H9 (cell line): Measurements from ENCODE around the gene BEST3. TPM values are rescaled to one million over a fixed set of nuclear protein-coding genes. Genes with fewer than 3 reads are reported as not detected.

Experiments used
- DNase-seq: peaks from one replicate; pipeline ENCODE4 v3.0.0-alpha.2; 2017
- H2AFZ ChIP-seq: one replicate; pipeline ENCODE4 v1.6.1; 2013; ENCODE audit warnings: mild to moderate bottlenecking, low read length, control low read depth, moderate library complexity
- H2AK5ac ChIP-seq: 2 replicates; pipeline ENCODE4 v1.6.1; 2013; ENCODE audit warnings: low read length, control low read depth, mixed read lengths; ENCODE audit not compliant: insufficient read length
- H2BK120ac ChIP-seq: one replicate; pipeline ENCODE4 v1.6.1; 2013; ENCODE audit warnings: low read depth, mild to moderate bottlenecking, low read length, control low read depth, inconsistent platforms; ENCODE audit not compliant: poor library complexity, severe bottlenecking
- H2BK12ac ChIP-seq: 2 replicates; pipeline ENCODE4 v1.6.1; 2013; ENCODE audit warnings: low read length, control low read depth, mixed read lengths, low read depth; ENCODE audit not compliant: insufficient read length
- H2BK15ac ChIP-seq: 2 replicates; pipeline ENCODE4 v1.6.1; 2013; ENCODE audit warnings: low read depth, low read length, control low read depth
- H2BK20ac ChIP-seq: one replicate; pipeline ENCODE4 v1.6.1; 2013; ENCODE audit warnings: low read depth, mild to moderate bottlenecking, low read length, control low read depth, inconsistent platforms; ENCODE audit not compliant: poor library complexity, severe bottlenecking
- H2BK5ac ChIP-seq: 2 replicates; pipeline ENCODE4 v1.6.1; 2013; ENCODE audit warnings: low read length, control low read depth, mixed read lengths; ENCODE audit not compliant: insufficient read length
- H3K14ac ChIP-seq: 2 replicates; pipeline ENCODE4 v1.6.1; 2013; ENCODE audit warnings: low read length, control low read depth; ENCODE audit not compliant: insufficient read depth
- H3K18ac ChIP-seq: 2 replicates; pipeline ENCODE4 v1.6.1; 2013; ENCODE audit warnings: low read depth, mild to moderate bottlenecking, mixed read lengths, low read length, control low read depth; ENCODE audit not compliant: insufficient read length
- H3K23ac ChIP-seq: 2 replicates; pipeline ENCODE4 v1.6.1; 2013; ENCODE audit warnings: low read length, control low read depth, mixed read lengths, low read depth; ENCODE audit not compliant: insufficient read length
- H3K23me2 ChIP-seq: 2 replicates; pipeline ENCODE4 v1.6.1; 2013; ENCODE audit warnings: low read depth, mild to moderate bottlenecking, mixed read lengths, low read length, control low read depth; ENCODE audit not compliant: insufficient read length, poor library complexity, severe bottlenecking
- H3K27ac ChIP-seq: 2 replicates; pipeline ENCODE4 v1.5.1; 2013; ENCODE audit warnings: low read length, control low read depth, mixed read lengths, low read depth; ENCODE audit not compliant: insufficient read length
- H3K27me3 ChIP-seq: 2 replicates; pipeline ENCODE4 v1.6.1; 2013; ENCODE audit warnings: low read length, control low read depth, inconsistent platforms; ENCODE audit not compliant: insufficient read depth
- H3K4ac ChIP-seq: 2 replicates; pipeline ENCODE4 v1.6.1; 2013; ENCODE audit warnings: low read depth, mild to moderate bottlenecking, control low read depth, inconsistent platforms, low read length, moderate library complexity
- H3K4me1 ChIP-seq: 2 replicates; pipeline ENCODE4 v1.6.1; 2013; ENCODE audit warnings: low read length, control low read depth, inconsistent platforms; ENCODE audit not compliant: insufficient read depth
- H3K4me2 ChIP-seq: 2 replicates; pipeline ENCODE4 v1.6.1; 2013; ENCODE audit warnings: low read length, control low read depth, mixed read lengths; ENCODE audit not compliant: insufficient read length, insufficient read depth
- H3K56ac ChIP-seq: 2 replicates; pipeline ENCODE4 v1.6.1; 2013; ENCODE audit warnings: low read depth, mild to moderate bottlenecking, mixed read lengths, low read length, control low read depth; ENCODE audit not compliant: insufficient read length
- H3K79me1 ChIP-seq: 2 replicates; pipeline ENCODE4 v1.6.1; 2013; ENCODE audit warnings: low read depth, mild to moderate bottlenecking, moderate library complexity, low read length, control low read depth, inconsistent platforms; ENCODE audit not compliant: insufficient read depth, poor library complexity, severe bottlenecking
- H3K79me2 ChIP-seq: 2 replicates; pipeline ENCODE4 v1.6.1; 2013; ENCODE audit warnings: low read length, control low read depth, inconsistent platforms; ENCODE audit not compliant: insufficient read depth
- H3K9ac ChIP-seq: 2 replicates; pipeline ENCODE4 v1.6.1; 2013; ENCODE audit warnings: low read length, control low read depth, mixed read lengths; ENCODE audit not compliant: insufficient read length; ENCODE audit errors: extremely low read depth
- H3K9me3 ChIP-seq: one replicate; pipeline ENCODE4 v1.6.1; 2013; ENCODE audit warnings: low read depth, low read length, inconsistent platforms; ENCODE audit not compliant: control insufficient read depth
- H3T11ph ChIP-seq: one replicate; pipeline ENCODE4 v1.6.1; 2013; ENCODE audit warnings: mild to moderate bottlenecking, low read length, control low read depth, inconsistent platforms
- H4K20me1 ChIP-seq: one replicate; pipeline ENCODE4 v1.6.1; 2013; ENCODE audit not compliant: control insufficient read depth, insufficient read length, insufficient read depth
- H4K5ac ChIP-seq: 2 replicates; pipeline ENCODE4 v1.6.1; 2013; ENCODE audit warnings: low read depth, mild to moderate bottlenecking, mixed read lengths, low read length, control low read depth; ENCODE audit not compliant: insufficient read length
- H4K8ac ChIP-seq: replicated peaks from 2 replicates; pipeline ENCODE4 v1.6.1; 2013; ENCODE audit warnings: low read length, control low read depth, mixed read lengths, low read depth; ENCODE audit not compliant: insufficient read length
- H4K91ac ChIP-seq: 2 replicates; pipeline ENCODE4 v1.6.1; 2013; ENCODE audit warnings: low read depth, mild to moderate bottlenecking, moderate library complexity, mixed read lengths, low read length, control low read depth; ENCODE audit not compliant: insufficient read length
- H3K27ac Mint-ChIP-seq, 3 experiments: 2 replicates in 2 of 3; 3 replicates in 1 of 3; pipeline ENCODE4 v1.8.0; 2020 to 2021; ENCODE audit warnings: mixed read lengths in 3 of 3, mild to moderate bottlenecking in 1 of 3, moderate library complexity in 1 of 3
- H3K27me3 Mint-ChIP-seq: 2 replicates; pipeline ENCODE4 v1.8.0; 2021; ENCODE audit warnings: low read depth, mild to moderate bottlenecking, moderate library complexity, mixed read lengths
- H3K36me3 Mint-ChIP-seq, 3 experiments: 2 replicates in 2 of 3; 3 replicates in 1 of 3; pipeline ENCODE4 v1.8.0; 2020 to 2021; ENCODE audit warnings: low read depth in 3 of 3, mixed read lengths in 3 of 3; ENCODE audit not compliant: insufficient read depth in 1 of 3
- H3K4me1 Mint-ChIP-seq, 2 experiments: 2 replicates each; pipeline ENCODE4 v1.8.0; 2020; ENCODE audit warnings: mixed read lengths in 2 of 2
- H3K4me3 Mint-ChIP-seq, 2 experiments: 2 replicates in 1 of 2; 3 replicates in 1 of 2; pipeline ENCODE4 v1.8.0; 2020 to 2021; ENCODE audit warnings: mild to moderate bottlenecking in 2 of 2, mixed read lengths in 2 of 2, moderate library complexity in 1 of 2
- H3K9me3 Mint-ChIP-seq, 2 experiments: 2 replicates in 1 of 2; 3 replicates in 1 of 2; pipeline ENCODE4 v1.8.0; 2020; ENCODE audit warnings: mild to moderate bottlenecking in 2 of 2, mixed read lengths in 2 of 2, moderate library complexity in 1 of 2
- WGBS: extraction: QIAGEN DNeasy Blood & Tissue Kit; methylation state at CpG from one replicate; pipeline ENCODE4 v1.1.7; 2013; ENCODE audit warnings: missing lambda C conversion rate, low lambda C conversion rate, mixed read lengths; ENCODE audit not compliant: insufficient read length; ENCODE audit errors: extremely low coverage; 5-methylcytosine and 5-hydroxymethylcytosine counted together
- total RNA-seq: library from RNA; stranded (reverse); gene quantifications from 2 replicates; pipeline ENCODE4 v1.2.1, GENCODE V29; 2021
- TF ChIP-seq, protein P1 (sequence below): fragments of 200-600 bp; sonication (generic); conservative IDR thresholded peaks from 3 replicates; pipeline ENCODE4 v1.8.0; 2021; ENCODE audit warnings: antibody characterized with exemption, mild to moderate bottlenecking

Gene BEST3
- total RNA-seq, 1 experiment from 2014 or later: 0.42 TPM

DNA sequence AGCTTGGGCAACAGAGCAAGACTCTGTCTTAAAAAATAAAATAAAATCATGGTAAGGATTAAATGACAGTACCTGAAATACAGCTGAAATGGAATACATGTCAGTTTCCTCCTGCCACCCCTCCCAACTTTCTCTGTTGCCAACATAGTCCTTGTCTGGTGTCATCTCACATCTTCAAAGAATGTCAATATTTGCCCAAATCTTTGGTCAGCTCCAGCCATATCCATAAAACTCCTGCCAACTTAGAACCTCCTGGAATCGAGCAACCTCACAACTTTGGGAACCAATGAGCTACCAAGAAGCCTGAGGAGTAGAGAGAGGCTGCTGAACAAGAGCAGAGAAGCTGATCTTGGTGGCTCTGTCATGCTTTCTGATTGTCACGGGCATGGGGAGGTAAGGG, 77.6 kb downstream of the BEST3 start:
- Histone ChIP-seq H3K27ac (no peak overlapping the region), H3K23me2 (no peaks in the 10 kb centered on the region), H4K8ac (no peak overlapping the region), H2BK120ac (no peak overlapping the region), H3K4ac (no peak overlapping the region), H2BK15ac (no peak overlapping the region), H3K56ac (no peak overlapping the region), H3K79me2 (no peaks in the 10 kb centered on the region), H2BK12ac (no peak overlapping the region), H2AK5ac (no peak overlapping the region), H3K9ac (no peak overlapping the region), H3K79me1 (no peaks in the 10 kb centered on the region), H2BK20ac (no peak overlapping the region), H3K23ac (no peak overlapping the region), H4K20me1 (no peaks in the 10 kb centered on the region), H3K18ac (no peak overlapping the region), H3K4me2 (no peak overlapping the region), H4K91ac (no peak overlapping the region), H3K27me3 (no peaks in the 10 kb centered on the region), H3K9me3 (no peaks in the 10 kb centered on the region), H3K14ac (no peak overlapping the region), H2BK5ac (no peak overlapping the region), H3T11ph (no peak overlapping the region), H3K4me1 (no peaks in the 10 kb centered on the region), H2AFZ (no peak overlapping the region), H4K5ac (no peak overlapping the region)
- Mint-ChIP-seq H3K4me1 (no peaks in the 10 kb centered on the region), H3K4me3 (no peak overlapping the region), H3K9me3 (no peaks in the 10 kb centered on the region), H3K27me3 (no peaks in the 10 kb centered on the region), H3K36me3 (no peaks in the 10 kb centered on the region), H3K27ac (no peak overlapping the region)
- TF ChIP-seq, protein P1, sequence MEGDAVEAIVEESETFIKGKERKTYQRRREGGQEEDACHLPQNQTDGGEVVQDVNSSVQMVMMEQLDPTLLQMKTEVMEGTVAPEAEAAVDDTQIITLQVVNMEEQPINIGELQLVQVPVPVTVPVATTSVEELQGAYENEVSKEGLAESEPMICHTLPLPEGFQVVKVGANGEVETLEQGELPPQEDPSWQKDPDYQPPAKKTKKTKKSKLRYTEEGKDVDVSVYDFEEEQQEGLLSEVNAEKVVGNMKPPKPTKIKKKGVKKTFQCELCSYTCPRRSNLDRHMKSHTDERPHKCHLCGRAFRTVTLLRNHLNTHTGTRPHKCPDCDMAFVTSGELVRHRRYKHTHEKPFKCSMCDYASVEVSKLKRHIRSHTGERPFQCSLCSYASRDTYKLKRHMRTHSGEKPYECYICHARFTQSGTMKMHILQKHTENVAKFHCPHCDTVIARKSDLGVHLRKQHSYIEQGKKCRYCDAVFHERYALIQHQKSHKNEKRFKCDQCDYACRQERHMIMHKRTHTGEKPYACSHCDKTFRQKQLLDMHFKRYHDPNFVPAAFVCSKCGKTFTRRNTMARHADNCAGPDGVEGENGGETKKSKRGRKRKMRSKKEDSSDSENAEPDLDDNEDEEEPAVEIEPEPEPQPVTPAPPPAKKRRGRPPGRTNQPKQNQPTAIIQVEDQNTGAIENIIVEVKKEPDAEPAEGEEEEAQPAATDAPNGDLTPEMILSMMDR: no peak
- DNase-seq: no peak
- WGBS: no CpG with 5 or more reads among the region's 2 CpGs
